ES-I3 (cell line): Measurements from ENCODE around the gene ATP6AP1.

Experiments
- H3K36me3 ChIP-seq: 2 replicates; pipeline ENCODE4 v1.6.1; 2013; ENCODE audit warnings: mild to moderate bottlenecking, low read length, control low read depth, moderate library complexity; ENCODE audit not compliant: insufficient read depth
- H3K4me1 ChIP-seq: 2 replicates; pipeline ENCODE4 v1.6.1; 2013; ENCODE audit warnings: mild to moderate bottlenecking, control low read depth, low read length; ENCODE audit not compliant: insufficient read depth
- H3K9ac ChIP-seq: 2 replicates; pipeline ENCODE4 v1.6.1; 2013; ENCODE audit warnings: low read depth, mild to moderate bottlenecking, low read length, moderate library complexity
- H3K9me3 ChIP-seq: 2 replicates; pipeline ENCODE4 v1.6.1; 2013; ENCODE audit warnings: mild to moderate bottlenecking, low read length, moderate library complexity; ENCODE audit not compliant: control insufficient read depth, insufficient read depth

The ATP6AP1 gene

GRCh38 chrX:154404625-154405192 lies 23.8 kb upstream of the ATP6AP1 start:
- 0 out of 2 replicates have a peak, but pooled peaks cover 4% of the 10 kb centered on the region for H3K36me3 ChIP-seq
- H3K4me1 ChIP-seq, result no peaks in the 10 kb centered on the region; the same call in 1 of the 2 replicates
- no peak overlapping the region for H3K9ac ChIP-seq
- no peaks in the 10 kb centered on the region for H3K9me3 ChIP-seq

GRCh38 chrX:154408659-154409221 lies 19.7 kb upstream of the ATP6AP1 start:
- Histone ChIP-seq H3K9ac (peak overlapping the region; percentile 64), H3K9me3 (no peaks in the 10 kb centered on the region), H3K4me1 (no peaks in the 10 kb centered on the region; the same call in 1 of the 2 replicates), H3K36me3 (no peaks in the 10 kb centered on the region)

- Histone ChIP-seq H3K36me3 (no peaks in the 10 kb centered on the region), H3K9ac (peak within 1 kb of the TSS; percentile 64), H3K4me1 (no peaks in the 10 kb centered on the region; the same call in 1 of the 2 replicates), H3K9me3 (no peaks in the 10 kb centered on the region)
Measured at GRCh38 chrX:154409222-154409871, 19.1 kb upstream of the ATP6AP1 start, which contains the start of gene DNASE1L1. TSS of gene DNASE1L1 (minus strand) at chrX:154409254. CDS start at chrX:154405568, 3,686 bp downstream.

GRCh38 chrX:154411981-154412340 lies 16.5 kb upstream of the ATP6AP1 start:
- Histone ChIP-seq H3K9ac (peak overlapping the region; percentile 66), H3K36me3 (no peaks in the 10 kb centered on the region), H3K9me3 (no peaks in the 10 kb centered on the region), H3K4me1 (no peaks in the 10 kb centered on the region; the same call in 1 of the 2 replicates)

- Histone ChIP-seq H3K9ac (peak overlapping the region; percentile 66), H3K36me3 (no peaks in the 10 kb centered on the region), H3K4me1 (no peaks in the 10 kb centered on the region; the same call in 1 of the 2 replicates), H3K9me3 (no peaks in the 10 kb centered on the region)
Measured at GRCh38 chrX:154412468-154412867, 16.0 kb upstream of the ATP6AP1 start.

- Histone ChIP-seq H3K4me1 (no peaks in the 10 kb centered on the region; the same call in 1 of the 2 replicates), H3K9ac (no peak overlapping the region), H3K9me3 (no peaks in the 10 kb centered on the region), H3K36me3 (no peaks in the 10 kb centered on the region)
Measured at GRCh38 chrX:154413142-154413541, 15.3 kb upstream of the ATP6AP1 start.

GRCh38 chrX:154417157-154417556 lies 11.3 kb upstream of the ATP6AP1 start:
- Histone ChIP-seq H3K36me3 (no peaks in the 10 kb centered on the region), H3K9me3 (no peaks in the 10 kb centered on the region), H3K9ac (no peak overlapping the region), H3K4me1 (no peaks in the 10 kb centered on the region)

GRCh38 chrX:154419189-154419588 lies 9.3 kb upstream of the ATP6AP1 start:
- Histone ChIP-seq H3K4me1 (no peaks in the 10 kb centered on the region), H3K36me3 (no peaks in the 10 kb centered on the region), H3K9me3 (no peaks in the 10 kb centered on the region), H3K9ac (no peak overlapping the region)

GRCh38 chrX:154419688-154420401 lies 8.6 kb upstream of the ATP6AP1 start:
- H3K4me1 ChIP-seq, result no peaks in the 10 kb centered on the region
- no peaks in the 10 kb centered on the region for H3K36me3 ChIP-seq
- H3K9me3 ChIP-seq, result no peaks in the 10 kb centered on the region
- no peak overlapping the region for H3K9ac ChIP-seq

GRCh38 chrX:154420402-154420756 lies 8.1 kb upstream of the ATP6AP1 start:
- no peaks in the 10 kb centered on the region for H3K9me3 ChIP-seq
- H3K4me1 ChIP-seq, result no peaks in the 10 kb centered on the region
- H3K9ac ChIP-seq, result no peak overlapping the region

GRCh38 chrX:154426916-154427770 lies 1.3 kb upstream of the ATP6AP1 start:
- H3K36me3 ChIP-seq, result no peaks in the 10 kb centered on the region
- H3K9me3 ChIP-seq, result no peaks in the 10 kb centered on the region; the same call in 1 of the 2 replicates
- H3K4me1 ChIP-seq, result peaks cover 8% of the 10 kb centered on the region
- H3K9ac ChIP-seq, result no peak overlapping the region; the same call in 1 of the 2 replicates

More at GRCh38 chrX:154420402-154420756, 8.1 kb upstream of the ATP6AP1 start:
- H3K36me3 ChIP-seq, result no peaks in the 10 kb centered on the region

- Histone ChIP-seq H3K9ac (no peak overlapping the region), H3K4me1 (peaks cover 8% of the 10 kb centered on the region), H3K36me3 (no peaks in the 10 kb centered on the region), H3K9me3 (no peaks in the 10 kb centered on the region; the same call in 1 of the 2 replicates)
Measured at GRCh38 chrX:154429711-154430110, 1.2 kb downstream of the ATP6AP1 start.

GRCh38 chrX:154430479-154430878 lies 2.0 kb downstream of the ATP6AP1 start:
- no peaks in the 10 kb centered on the region for H3K36me3 ChIP-seq
- H3K9me3 ChIP-seq, result no peaks in the 10 kb centered on the region; the same call in 1 of the 2 replicates
- H3K4me1 ChIP-seq, result peaks cover 8% of the 10 kb centered on the region
- H3K9ac ChIP-seq, result no peak overlapping the region

GRCh38 chrX:154430916-154431315 lies 2.4 kb downstream of the ATP6AP1 start:
- H3K36me3 ChIP-seq, result no peaks in the 10 kb centered on the region
- no peaks in the 10 kb centered on the region; the same call in 1 of the 2 replicates for H3K9me3 ChIP-seq
- H3K4me1 ChIP-seq, result peaks cover 8% of the 10 kb centered on the region
- H3K9ac ChIP-seq, result no peak overlapping the region
